HL-60/S4 (cell line): ENCODE results near the gene TAP1.
"Not testable (repeated sequence)": the region's sequence is repeated elsewhere in the genome, so short reads cannot be mapped to it uniquely, and the experiment has no call there.

ENCODE experiments used
- in situ Hi-C: fragments of 300-500 bp; cut with MboI; formaldehyde crosslinking; loops from 2 replicates; pipeline ENCODE4 v1.14.3; 2022; ENCODE audit warnings: low sequenced_read_pairs

TAP1 gene

GRCh38 chr6:32853541-32854375, at the start of gene TAP1, which contains the start of gene PSMB9:
TAP1 (minus strand) TSS chr6:32853704; CDS start chr6:32853636, 68 bp downstream.
PSMB9 (plus strand) TSS chr6:32854192; CDS start chr6:32854230, 38 bp downstream.
- in situ Hi-C loops = no loop called here

- in situ Hi-C loops = loop anchor here (5.0 kb wide), 1 partner anchor 82 kb away; no protein-coding TSS in a partner anchor
Measured at GRCh38 chr6:32895006-32895345, 41.5 kb upstream of the TAP1 start.

GRCh38 chr6:32894085-32895005, 40.8 kb upstream of the TAP1 start:
- in situ Hi-C loops = loop anchor here (5.0 kb wide), 1 partner anchor 83 kb away; no protein-coding TSS in a partner anchor

- in situ Hi-C loops = no loop called here
Measured at GRCh38 chr6:32890831-32891230, 37.3 kb upstream of the TAP1 start.

- in situ Hi-C loops = no loop called here
Measured at GRCh38 chr6:32889533-32889932, 36.0 kb upstream of the TAP1 start.

- in situ Hi-C loops = no loop called here
Measured at GRCh38 chr6:32888576-32888975, 35.1 kb upstream of the TAP1 start.

- in situ Hi-C loops = no loop called here
Measured at GRCh38 chr6:32887616-32888015, 34.1 kb upstream of the TAP1 start.

- in situ Hi-C loops = no loop called here
Measured at GRCh38 chr6:32886681-32887383, 33.3 kb upstream of the TAP1 start.

GRCh38 chr6:32885698-32886286, 32.3 kb upstream of the TAP1 start:
- in situ Hi-C loops = no loop called here

- in situ Hi-C loops = no loop called here
Measured at GRCh38 chr6:32883789-32884188, 30.3 kb upstream of the TAP1 start.

- in situ Hi-C loops = no loop called here
Measured at GRCh38 chr6:32882879-32883250, 29.4 kb upstream of the TAP1 start.

- in situ Hi-C loops = not testable (repeated sequence)
Measured at GRCh38 chr6:32880962-32881361, 27.5 kb upstream of the TAP1 start.

GRCh38 chr6:32879691-32880090, 26.2 kb upstream of the TAP1 start:
- in situ Hi-C loops = no loop called here

- in situ Hi-C loops = no loop called here
Measured at GRCh38 chr6:32876603-32877002, 23.1 kb upstream of the TAP1 start.

GRCh38 chr6:32873947-32874346, 20.4 kb upstream of the TAP1 start:
- in situ Hi-C loops = not testable (repeated sequence)

GRCh38 chr6:32868257-32868788, 14.8 kb upstream of the TAP1 start:
- in situ Hi-C loops = no loop called here

- in situ Hi-C loops = no loop called here
Measured at GRCh38 chr6:32867554-32868256, 14.2 kb upstream of the TAP1 start.

- in situ Hi-C loops = no loop called here
Measured at GRCh38 chr6:32867022-32867477, 13.5 kb upstream of the TAP1 start.

- in situ Hi-C loops = no loop called here
Measured at GRCh38 chr6:32865724-32866443, 12.4 kb upstream of the TAP1 start.
